Activated T-helper 9 cell treated with anti-CD3 and anti-CD28 coated beads, Interleukin-2, amount 50 U/mL, for 16 hours (primary cell): Measurements from ENCODE around the gene ATXN1.
"Not testable (repeated sequence)": the region's sequence is repeated elsewhere in the genome, so short reads cannot be mapped to it uniquely, and the experiment has no call there.

Experiments
- DNase-seq: peaks from one replicate; pipeline ENCODE4 v3.0.0-alpha.2; 2020; ENCODE audit warnings: low read depth

Gene ATXN1

GRCh38 chr6:16570946-16571345 is 190.3 kb downstream of the ATXN1 start:
- no peak for DNase-seq

- no peak for DNase-seq
Measured at GRCh38 chr6:16570221-16570553, 191.1 kb downstream of the ATXN1 start.

GRCh38 chr6:16568128-16568527 is 193.1 kb downstream of the ATXN1 start:
- DNase-seq, result no peak

GRCh38 chr6:16567071-16567470 is 194.2 kb downstream of the ATXN1 start:
- no peak for DNase-seq

- no peak for DNase-seq
Measured at GRCh38 chr6:16564436-16564835, 196.8 kb downstream of the ATXN1 start.

GRCh38 chr6:16563628-16564240 is 197.5 kb downstream of the ATXN1 start:
- no peak for DNase-seq

GRCh38 chr6:16562498-16562897 is 198.8 kb downstream of the ATXN1 start:
- no peak for DNase-seq

- DNase-seq, result no peak
Measured at GRCh38 chr6:16559071-16559470, 202.2 kb downstream of the ATXN1 start.

- DNase-seq, result no peak
Measured at GRCh38 chr6:16555550-16555949, 205.7 kb downstream of the ATXN1 start.

GRCh38 chr6:16553531-16553930 is 207.7 kb downstream of the ATXN1 start:
- no peak for DNase-seq

DNA sequence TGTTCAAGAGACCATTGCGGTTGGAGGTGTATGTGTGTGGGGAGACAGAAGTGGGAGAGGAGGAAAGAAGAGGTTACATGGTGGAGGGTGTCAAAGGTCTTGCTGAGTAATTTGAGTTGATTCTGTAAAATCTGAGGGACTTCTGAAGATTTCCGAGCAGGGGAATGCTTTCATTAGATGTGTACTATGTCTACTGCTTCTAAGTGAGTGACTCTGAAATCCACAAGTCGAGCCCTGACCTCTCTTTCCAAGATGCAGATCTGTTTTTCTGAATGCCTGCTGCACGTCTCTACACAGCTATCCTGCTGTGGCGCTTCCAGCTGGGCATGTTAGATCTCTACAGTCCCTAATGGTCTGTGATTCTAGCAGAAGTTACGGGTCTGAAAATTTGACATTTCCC is 209.8 kb downstream of the ATXN1 start:
- DNase-seq, result no peak

GRCh38 chr6:16548121-16548520 is 213.1 kb downstream of the ATXN1 start:
- no peak for DNase-seq

GRCh38 chr6:16547587-16547986 is 213.7 kb downstream of the ATXN1 start:
- DNase-seq, result no peak

DNA sequence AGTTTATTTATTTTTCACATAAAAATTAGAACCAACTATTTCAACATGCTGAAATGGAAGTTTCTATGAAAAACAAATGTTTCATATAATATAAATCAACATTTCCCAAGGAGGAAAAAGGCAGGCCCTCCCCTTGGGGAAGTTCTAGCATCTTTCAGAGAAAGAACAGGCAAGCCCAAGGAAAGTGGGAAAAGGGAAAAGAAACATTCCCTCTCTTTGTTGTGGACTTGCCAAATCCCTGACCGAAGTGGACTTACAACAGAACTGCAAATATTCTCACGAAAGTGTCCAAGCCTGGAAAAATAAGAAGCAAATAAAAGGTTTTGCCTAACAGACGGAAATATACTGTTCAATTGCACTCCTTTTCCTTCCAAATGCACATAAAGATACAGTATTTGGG is 214.4 kb downstream of the ATXN1 start:
- no peak for DNase-seq

DNA sequence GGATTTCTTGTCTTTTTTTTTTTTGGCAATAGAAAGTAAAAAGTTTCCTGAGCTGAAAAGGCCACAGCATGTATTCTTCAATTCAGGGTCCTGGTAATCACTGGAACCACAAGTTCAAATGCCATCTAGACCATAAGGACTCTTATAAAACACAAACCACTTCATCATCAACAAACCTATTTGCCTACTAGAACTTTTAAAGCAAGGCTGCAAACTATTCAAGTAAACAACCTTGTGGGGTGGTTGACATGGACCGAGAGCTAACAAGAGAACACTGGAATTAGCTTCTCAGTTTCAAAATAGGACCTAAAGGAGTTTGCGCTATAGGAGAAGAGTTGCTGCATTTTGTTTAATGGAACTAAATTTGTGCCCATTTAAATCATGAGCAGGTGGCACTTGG is 215.9 kb downstream of the ATXN1 start:
- no peak for DNase-seq

- DNase-seq, result no peak
Measured at GRCh38 chr6:16544521-16544920, 216.7 kb downstream of the ATXN1 start.

GRCh38 chr6:16544006-16544405 is 217.3 kb downstream of the ATXN1 start:
- no peak for DNase-seq

DNA sequence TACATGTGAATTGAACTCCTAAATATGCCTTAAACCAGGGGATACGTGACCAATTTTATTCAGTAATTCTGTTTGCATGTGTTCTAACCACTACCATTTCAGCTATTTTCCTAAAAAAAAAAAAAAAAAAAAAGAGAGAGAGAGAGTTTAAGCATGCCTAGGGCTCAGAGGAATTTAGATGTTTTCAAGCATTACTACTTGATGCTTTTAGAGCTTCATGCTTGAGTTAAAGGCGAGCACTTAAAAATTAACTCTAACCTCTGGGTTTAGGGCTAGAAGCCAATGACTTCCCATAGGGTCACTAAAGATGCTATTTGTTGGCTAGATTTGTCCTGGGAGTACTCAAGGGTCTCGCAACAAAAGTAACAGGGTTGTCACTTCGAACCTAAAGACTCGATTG is 217.7 kb downstream of the ATXN1 start:
- DNase-seq, result no peak

DNA sequence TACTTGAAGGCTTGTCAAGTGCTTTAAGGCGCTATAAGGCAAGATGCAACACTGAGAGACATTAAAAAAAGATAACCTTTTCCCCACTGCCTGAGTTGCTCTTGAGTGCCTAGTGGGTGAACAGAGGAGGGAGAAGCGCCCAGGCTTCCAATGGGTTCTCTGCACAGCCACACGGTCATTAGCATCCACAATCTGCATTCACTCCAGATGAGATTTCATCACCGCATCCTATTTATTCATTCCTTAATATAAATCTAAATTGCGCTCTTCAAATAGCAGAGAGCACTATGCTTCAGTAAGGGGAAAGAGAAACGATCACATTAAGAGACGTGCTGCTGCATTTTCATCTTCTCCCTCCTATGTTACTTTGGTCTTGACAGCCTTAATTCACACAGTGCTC is 219.2 kb downstream of the ATXN1 start:
- no peak for DNase-seq

GRCh38 chr6:16540804-16541752 is 220.2 kb downstream of the ATXN1 start:
- no peak for DNase-seq

DNA sequence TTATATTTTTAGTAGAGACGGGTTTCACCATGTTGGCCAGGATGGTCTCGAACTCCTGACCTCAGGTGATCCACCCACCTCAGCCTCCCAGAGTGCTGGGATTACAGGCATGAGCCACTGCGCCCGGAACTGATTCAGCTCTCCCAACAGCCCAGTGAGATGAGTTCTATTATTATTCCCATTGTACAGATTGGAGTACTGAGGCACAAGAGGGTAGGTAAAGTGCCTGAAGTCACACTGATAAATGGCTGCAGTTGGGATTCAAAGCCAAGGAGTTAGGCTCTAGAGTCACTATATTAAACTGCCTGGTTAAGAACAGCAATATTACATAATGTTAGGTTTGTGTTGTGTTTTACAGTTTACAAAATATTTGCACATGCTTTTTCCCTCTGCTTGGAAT is 220.9 kb downstream of the ATXN1 start:
- DNase-seq, result not testable (repeated sequence)

DNA sequence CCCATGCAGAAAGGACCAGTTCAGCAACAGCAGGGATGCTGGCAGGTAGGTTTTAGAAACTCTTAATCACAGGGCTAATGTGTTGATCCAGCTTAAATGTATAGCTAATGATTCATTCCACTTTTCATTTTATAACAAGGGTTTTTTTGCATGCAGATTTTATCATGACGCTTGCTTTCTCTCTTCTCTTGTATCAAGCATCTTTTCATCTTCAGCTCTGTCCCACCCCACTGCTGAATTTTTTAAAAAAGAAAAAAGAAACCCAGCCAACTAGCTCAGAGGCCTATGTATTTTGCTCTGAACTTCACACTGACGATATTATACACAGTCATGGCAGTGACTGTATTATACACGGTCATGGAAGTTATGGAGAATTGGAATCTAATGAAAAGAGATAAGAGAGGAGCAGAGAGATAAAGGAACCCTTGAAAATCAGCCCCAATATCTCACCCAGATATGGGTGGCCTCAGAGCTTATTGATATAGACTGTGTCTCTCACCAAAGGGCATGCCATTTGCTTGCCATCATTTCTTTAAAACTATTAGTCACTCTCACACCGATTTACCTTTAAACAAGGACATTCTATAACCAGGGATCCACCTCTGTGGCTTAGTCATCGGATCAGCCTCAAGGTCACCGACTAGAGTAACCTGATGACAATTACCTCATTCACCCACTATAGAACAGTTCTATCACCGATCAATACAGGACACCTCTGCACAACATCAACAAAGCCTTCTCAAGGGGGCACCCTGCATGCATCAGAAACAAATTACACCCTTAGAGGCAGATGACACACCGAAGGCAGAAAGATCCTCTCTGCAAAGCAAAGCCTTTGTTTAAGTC is 222.0 kb downstream of the ATXN1 start:
- no peak for DNase-seq

DNA sequence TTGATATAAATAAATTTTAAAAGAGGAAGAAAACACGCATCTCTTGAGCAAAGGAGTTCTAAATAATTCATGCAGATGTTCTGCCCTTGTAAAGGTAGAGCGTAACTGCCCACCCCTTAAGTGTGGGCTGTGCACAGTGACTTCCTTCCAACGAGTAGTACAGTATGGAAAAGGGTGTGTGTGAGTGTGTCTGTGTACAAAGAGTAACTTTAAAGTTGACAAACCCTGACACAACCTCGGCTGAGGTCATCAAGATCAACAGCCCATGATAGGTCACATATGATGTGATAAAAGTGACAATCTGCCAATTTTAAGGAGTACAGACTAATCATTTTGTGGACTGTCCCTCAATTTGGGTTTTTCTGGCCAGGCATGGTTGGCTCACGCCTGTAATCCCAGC is 225.7 kb downstream of the ATXN1 start:
- no peak for DNase-seq
